Keratinocyte (primary cell): ENCODE data around the gene C15orf61. TPM values are rescaled to one million over a fixed set of nuclear protein-coding genes. Genes with fewer than 3 reads are reported as not detected.

Source experiments
- DNase-seq: peaks from one replicate; pipeline ENCODE4 v3.0.0-alpha.2; 2011; ENCODE audit warnings: low read depth, missing footprints, low spot score
- FAIRE-seq: peaks from 2 replicates; lab custom pipeline; 2011; peaks lifted over from hg19 to GRCh38; lab: Jason Lieb, UNC
- H2AFZ ChIP-seq: 2 replicates; pipeline ENCODE4 v1.6.0; 2012; ENCODE audit warnings: low read length, control low read depth, inconsistent platforms; ENCODE audit not compliant: control insufficient read depth
- H3K27ac ChIP-seq: 2 replicates; pipeline ENCODE4 v1.5.1; 2011; ENCODE audit warnings: low read length; ENCODE audit not compliant: control insufficient read depth, insufficient read depth
- H3K27me3 ChIP-seq: 3 replicates; pipeline ENCODE4 v1.6.0; 2011; ENCODE audit warnings: low read length; ENCODE audit not compliant: control insufficient read depth, insufficient read depth; ENCODE audit errors: extremely low read depth
- H3K36me3 ChIP-seq, 2 experiments: 2 replicates in 1 of 2; 3 replicates in 1 of 2; pipeline ENCODE4 v1.5.1; 2011; ENCODE audit warnings: low read length in 2 of 2, mild to moderate bottlenecking in 1 of 2; ENCODE audit not compliant: control insufficient read depth in 2 of 2, insufficient read depth in 2 of 2; ENCODE audit errors: extremely low read depth in 1 of 2
- H3K4me1 ChIP-seq: 3 replicates; pipeline ENCODE4 v1.5.1; 2011; ENCODE audit warnings: low read length; ENCODE audit not compliant: control insufficient read depth, insufficient read depth; ENCODE audit errors: extremely low read depth
- H3K4me2 ChIP-seq: 3 replicates; pipeline ENCODE4 v1.6.0; 2011; ENCODE audit warnings: low read depth, low read length; ENCODE audit not compliant: control insufficient read depth, insufficient read depth; ENCODE audit errors: extremely low read depth
- H3K4me3 ChIP-seq, 3 experiments: fragments of 200-600 bp in 1 of 3; sonication (generic) in 1 of 3; 2 replicates in 2 of 3; 3 replicates in 1 of 3; pipeline ENCODE4 v1.5.1; 2011 to 2016; ENCODE audit warnings: low read length in 3 of 3, mild to moderate bottlenecking in 3 of 3, control low read depth in 2 of 3, inconsistent platforms in 1 of 3, low read depth in 1 of 3, mixed read lengths in 1 of 3, mixed run types in 1 of 3, moderate library complexity in 1 of 3; ENCODE audit not compliant: control insufficient read depth in 2 of 3, insufficient read depth in 2 of 3; ENCODE audit errors: extremely low read depth in 1 of 3
- H3K79me2 ChIP-seq: 2 replicates; pipeline ENCODE4 v1.6.0; 2012; ENCODE audit warnings: low read length; ENCODE audit not compliant: control insufficient read depth, insufficient read depth
- H3K9ac ChIP-seq: 3 replicates; pipeline ENCODE4 v1.6.0; 2011; ENCODE audit warnings: low read length; ENCODE audit not compliant: control insufficient read depth, insufficient read depth; ENCODE audit errors: extremely low read depth
- H3K9me1 ChIP-seq: 3 replicates; pipeline ENCODE4 v1.6.0; 2011; ENCODE audit warnings: low read length; ENCODE audit not compliant: control insufficient read depth, insufficient read depth; ENCODE audit errors: extremely low read depth
- H3K9me3 ChIP-seq: 2 replicates; pipeline ENCODE4 v1.5.1; 2012; ENCODE audit warnings: low read depth, low read length; ENCODE audit not compliant: control insufficient read depth
- H4K20me1 ChIP-seq: 3 replicates; pipeline ENCODE4 v1.6.0; 2011; ENCODE audit warnings: low read length; ENCODE audit not compliant: control insufficient read depth, insufficient read depth; ENCODE audit errors: extremely low read depth
- EZH2 ChIP-seq: IDR thresholded peaks from one replicate; pipeline ENCODE4 v1.6.1; 2012; ENCODE audit warnings: inconsistent platforms, mild to moderate bottlenecking, low read length, moderate library complexity
- dilution Hi-C: fragments of 300-500 bp; cut with MboI; formaldehyde crosslinking; loops from one replicate; pipeline ENCODE4 v1.7.0; 2020; ENCODE audit warnings: low sequenced_read_pairs; ENCODE audit not compliant: extremely low pct_ligation_motif_present
- polyA plus RNA-seq, 5 experiments: library from polyadenylated mRNA; depleted of rRNA in 3 of 5; stranded (reverse) in 3 of 5; stranded (forward) in 1 of 5; unstranded in 1 of 5; fragments of >200 nt; gene quantifications; 1 replicate in 1 of 5; 2 replicates in 3 of 5; 3 replicates in 1 of 5; pipeline versions ENCODE4 v1.2.1 to v1.2.3, GENCODE V29; 2011 to 2012; ENCODE audit warnings: missing spikeins in 2 of 5, low read depth in 1 of 5, low replicate concordance in 1 of 5
- TF ChIP-seq, protein P1 (sequence below), 3 experiments: IDR thresholded peaks in 1 of 3; conservative IDR thresholded peaks in 1 of 3; optimal IDR thresholded peaks in 1 of 3; 2 replicates in 2 of 3; 3 replicates in 1 of 3; pipeline versions ENCODE3 to v1.5.1; 2011; ENCODE audit warnings: low read length in 3 of 3, mild to moderate bottlenecking in 3 of 3, moderate library complexity in 2 of 3, control low read depth in 1 of 3, inconsistent platforms in 1 of 3; ENCODE audit not compliant: insufficient read depth in 2 of 3; ENCODE audit errors: extremely low read depth in 1 of 3

The C15orf61 gene
- polyA plus RNA-seq, 1 donor (not counting 4 experiments of a cell fraction or from before 2014, with no cell fraction given) = 2.6 TPM

DNA sequence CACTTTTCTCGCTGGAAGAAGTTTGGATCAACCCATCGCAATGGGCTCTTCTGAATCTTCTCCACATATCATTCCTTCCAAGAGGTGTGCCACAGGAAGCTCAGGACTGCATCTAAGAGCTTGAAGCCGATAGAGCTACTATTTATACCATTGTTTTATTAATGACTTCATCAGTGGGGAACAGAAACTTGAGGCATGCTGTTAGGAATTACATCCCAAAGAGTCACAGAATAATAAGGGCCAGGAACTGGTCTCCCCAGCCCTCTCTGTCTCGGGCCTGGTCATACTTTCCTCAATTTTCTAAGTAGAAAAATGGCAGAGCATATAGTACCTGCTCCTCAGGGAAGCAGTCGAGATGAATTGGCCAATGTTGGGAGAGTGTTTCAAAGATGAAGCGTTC is 16.9 kb upstream of the C15orf61 start:
- H3K27me3 ChIP-seq = no peaks in the 10 kb centered on the region
- no peaks in the 10 kb centered on the region for H3K79me2 ChIP-seq
- H4K20me1 ChIP-seq = no peaks in the 10 kb centered on the region
- H3K9me1 ChIP-seq = no peaks in the 10 kb centered on the region
- H3K27ac ChIP-seq = no peak overlapping the region
- H3K4me1 ChIP-seq = no peaks in the 10 kb centered on the region
- H3K36me3 ChIP-seq = no peaks in the 10 kb centered on the region
- TF ChIP-seq, protein P1, sequence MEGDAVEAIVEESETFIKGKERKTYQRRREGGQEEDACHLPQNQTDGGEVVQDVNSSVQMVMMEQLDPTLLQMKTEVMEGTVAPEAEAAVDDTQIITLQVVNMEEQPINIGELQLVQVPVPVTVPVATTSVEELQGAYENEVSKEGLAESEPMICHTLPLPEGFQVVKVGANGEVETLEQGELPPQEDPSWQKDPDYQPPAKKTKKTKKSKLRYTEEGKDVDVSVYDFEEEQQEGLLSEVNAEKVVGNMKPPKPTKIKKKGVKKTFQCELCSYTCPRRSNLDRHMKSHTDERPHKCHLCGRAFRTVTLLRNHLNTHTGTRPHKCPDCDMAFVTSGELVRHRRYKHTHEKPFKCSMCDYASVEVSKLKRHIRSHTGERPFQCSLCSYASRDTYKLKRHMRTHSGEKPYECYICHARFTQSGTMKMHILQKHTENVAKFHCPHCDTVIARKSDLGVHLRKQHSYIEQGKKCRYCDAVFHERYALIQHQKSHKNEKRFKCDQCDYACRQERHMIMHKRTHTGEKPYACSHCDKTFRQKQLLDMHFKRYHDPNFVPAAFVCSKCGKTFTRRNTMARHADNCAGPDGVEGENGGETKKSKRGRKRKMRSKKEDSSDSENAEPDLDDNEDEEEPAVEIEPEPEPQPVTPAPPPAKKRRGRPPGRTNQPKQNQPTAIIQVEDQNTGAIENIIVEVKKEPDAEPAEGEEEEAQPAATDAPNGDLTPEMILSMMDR (optimal IDR thresholded peaks at IDR 0.05 in 1 of 3, IDR thresholded peaks at IDR 0.05 in 1 of 3, conservative IDR thresholded peaks at IDR 0.05 in 1 of 3; ENCODE audit: extremely low read depth in 1 of 3, insufficient read depth in 2 of 3, low read length in 3 of 3) = no peak
- no peak for TF ChIP-seq EZH2
- no peak for FAIRE-seq
- DNase-seq = no peak
- no peak overlapping the region for H3K9ac ChIP-seq
- H2AFZ ChIP-seq = no peak overlapping the region
- dilution Hi-C loops = no loop called here
- H3K4me2 ChIP-seq = no peak overlapping the region
- no peaks in the 10 kb centered on the region for H3K9me3 ChIP-seq
- H3K4me3 ChIP-seq = no peak overlapping the region

DNA sequence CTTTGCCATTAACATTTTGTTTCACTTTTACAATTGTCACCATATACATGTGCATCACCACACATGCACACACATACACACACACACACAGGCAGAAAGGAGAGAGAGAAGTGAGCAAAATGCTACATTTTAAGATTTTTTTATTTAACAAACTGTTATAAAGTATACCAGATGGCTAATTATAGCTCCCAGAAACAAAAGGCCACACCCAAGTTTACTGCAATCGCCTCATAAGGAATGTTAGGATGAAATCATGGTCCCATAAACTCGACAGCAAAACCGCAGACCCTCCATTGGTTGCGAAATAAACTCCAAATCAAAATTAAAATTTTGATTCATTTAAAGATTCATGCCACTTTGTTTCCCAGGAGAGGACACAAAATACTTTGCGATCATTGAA is 16.1 kb upstream of the C15orf61 start:
- no peak overlapping the region for H3K4me3 ChIP-seq
- H3K27me3 ChIP-seq = no peaks in the 10 kb centered on the region
- H3K36me3 ChIP-seq = no peaks in the 10 kb centered on the region
- no peak for FAIRE-seq
- no peaks in the 10 kb centered on the region for H3K9me3 ChIP-seq
- no peaks in the 10 kb centered on the region for H3K79me2 ChIP-seq
- DNase-seq = no peak
- no peak overlapping the region for H3K9ac ChIP-seq
- no peaks in the 10 kb centered on the region for H3K4me1 ChIP-seq
- no peak overlapping the region for H3K27ac ChIP-seq
- no peaks in the 10 kb centered on the region for H3K9me1 ChIP-seq
- TF ChIP-seq EZH2 = no peak
- TF ChIP-seq, protein P1 (optimal IDR thresholded peaks at IDR 0.05 in 1 of 3, IDR thresholded peaks at IDR 0.05 in 1 of 3, conservative IDR thresholded peaks at IDR 0.05 in 1 of 3; ENCODE audit: extremely low read depth in 1 of 3, insufficient read depth in 2 of 3, low read length in 3 of 3) = no peak
- H3K4me2 ChIP-seq = no peak overlapping the region
- no peaks in the 10 kb centered on the region for H4K20me1 ChIP-seq
- dilution Hi-C loops = no loop called here
- no peak overlapping the region for H2AFZ ChIP-seq
